Peyer's patch (tissue), 4 donors: ENCODE measurements around the gene CAST.

Experiments
- CTCF ChIP-seq, 6 experiments: fragments of 450-650 bp in 4 of 6; fragments of 200-600 bp in 2 of 6; sonication (generic) in 1 of 6; IDR thresholded peaks; one replicate each; pipeline ENCODE4 v1.5.1; 2017 to 2019; ENCODE audit warnings: antibody characterized with exemption in 6 of 6, mild to moderate bottlenecking in 3 of 6, moderate library complexity in 1 of 6
- POLR2A ChIP-seq, 2 donors: fragments of 450-650 bp; IDR thresholded peaks; one replicate each; pipeline ENCODE4 v1.5.1; 2017; ENCODE audit warnings: antibody characterized with exemption in 2 of 2, mild to moderate bottlenecking in 2 of 2, moderate library complexity in 2 of 2

- TF ChIP-seq CTCF (IDR thresholded peaks at IDR 0.05) (no peak), POLR2A (IDR thresholded peaks at IDR 0.05) (no peak)
Observed at GRCh38 chr5:96638561-96638960, 23.6 kb upstream of the CAST start.
